ENCODE data around the gene TRDMT1.

Gene TRDMT1, protein sequence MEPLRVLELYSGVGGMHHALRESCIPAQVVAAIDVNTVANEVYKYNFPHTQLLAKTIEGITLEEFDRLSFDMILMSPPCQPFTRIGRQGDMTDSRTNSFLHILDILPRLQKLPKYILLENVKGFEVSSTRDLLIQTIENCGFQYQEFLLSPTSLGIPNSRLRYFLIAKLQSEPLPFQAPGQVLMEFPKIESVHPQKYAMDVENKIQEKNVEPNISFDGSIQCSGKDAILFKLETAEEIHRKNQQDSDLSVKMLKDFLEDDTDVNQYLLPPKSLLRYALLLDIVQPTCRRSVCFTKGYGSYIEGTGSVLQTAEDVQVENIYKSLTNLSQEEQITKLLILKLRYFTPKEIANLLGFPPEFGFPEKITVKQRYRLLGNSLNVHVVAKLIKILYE

DNA sequence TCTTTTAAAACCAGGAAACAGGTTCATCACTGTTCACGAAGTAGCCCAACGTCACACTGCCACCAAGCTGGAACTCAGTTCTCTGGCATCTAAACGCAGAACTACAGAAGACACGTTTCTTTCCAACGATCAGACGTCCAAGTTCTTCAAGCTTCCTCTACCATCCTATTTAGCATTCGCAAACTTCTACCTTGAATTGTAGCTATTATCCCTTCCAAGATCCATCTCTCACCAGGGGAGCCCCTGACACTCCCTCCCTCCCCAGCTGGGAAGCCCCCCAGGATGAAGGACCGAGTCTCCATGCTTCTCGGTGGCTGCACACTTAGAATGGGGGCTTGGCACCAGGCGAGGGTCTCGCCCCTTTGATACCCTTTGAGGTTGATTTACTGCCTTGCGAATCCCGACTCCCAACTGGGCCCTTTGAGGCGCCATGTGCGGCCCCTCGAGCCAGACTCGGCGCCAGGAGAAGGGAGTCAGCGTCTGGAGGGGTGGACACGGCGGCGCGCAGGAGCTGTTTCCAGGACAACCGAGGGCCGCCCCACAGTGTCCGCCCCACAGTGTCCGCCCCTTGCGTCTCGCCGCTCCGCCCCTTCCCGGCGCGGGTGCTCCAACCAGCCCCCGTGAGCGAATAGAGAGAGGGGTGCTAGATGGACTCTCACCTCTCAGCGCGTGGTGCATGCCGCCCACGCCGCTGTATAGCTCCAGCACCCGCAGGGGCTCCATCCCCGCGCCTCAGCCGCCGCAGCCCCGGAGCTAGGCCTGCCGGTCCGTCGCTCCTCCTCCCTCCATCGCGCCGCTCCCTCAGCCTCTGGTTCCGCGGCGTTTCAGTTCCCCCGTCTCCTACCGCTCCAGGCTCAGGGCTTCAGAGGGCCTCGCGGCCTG is at the start of gene TRDMT1:
Gene TRDMT1, minus strand, starts transcription at position 761 of the 882 bp plus-strand sequence. Its CDS starts 38 bp downstream, at position 723.
- DNase-seq (ENCODE audit: low spot score), result peak; percentile 95

DNA sequence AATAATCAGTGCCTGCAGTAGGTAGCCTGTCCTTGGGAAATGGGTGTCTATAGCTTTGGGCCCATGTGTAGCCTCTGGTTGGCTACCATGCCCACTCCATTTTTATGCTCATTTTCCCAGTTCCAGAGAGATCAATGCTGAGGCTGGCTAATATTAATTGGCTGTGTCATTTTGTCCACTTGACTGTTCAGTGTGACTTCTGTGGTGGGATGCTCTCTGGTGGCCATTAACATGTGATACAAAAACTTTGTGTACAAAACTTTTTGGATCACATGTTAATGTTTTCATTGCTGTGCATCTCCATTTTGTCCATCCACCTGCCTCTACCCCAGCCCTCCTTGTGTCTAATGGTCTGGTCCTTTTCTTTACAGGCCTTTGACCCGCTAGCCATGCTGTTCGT is 49.3 kb upstream of the TRDMT1 start:
- no peak for DNase-seq (ENCODE audit: low spot score)

DNA sequence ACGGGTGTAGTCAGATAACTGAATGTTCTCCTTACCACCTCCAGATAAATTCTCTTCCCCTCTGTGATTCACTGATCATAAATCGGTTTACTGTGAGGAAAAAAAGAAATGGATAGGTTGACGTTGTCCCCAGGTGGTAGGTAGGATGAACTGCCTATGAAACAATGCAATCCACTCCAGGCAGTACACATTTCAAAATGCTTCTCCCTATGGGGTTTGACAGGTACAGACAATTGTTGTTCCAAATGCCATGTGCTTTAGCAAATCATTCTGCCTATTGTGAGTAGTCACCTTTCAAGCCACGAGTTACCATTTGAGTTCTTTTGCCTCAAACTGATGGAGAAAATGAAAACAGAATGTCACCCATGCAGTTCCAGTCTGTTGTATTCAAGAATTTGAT is 48.3 kb upstream of the TRDMT1 start:
- DNase-seq (ENCODE audit: low spot score), result no peak

DNA sequence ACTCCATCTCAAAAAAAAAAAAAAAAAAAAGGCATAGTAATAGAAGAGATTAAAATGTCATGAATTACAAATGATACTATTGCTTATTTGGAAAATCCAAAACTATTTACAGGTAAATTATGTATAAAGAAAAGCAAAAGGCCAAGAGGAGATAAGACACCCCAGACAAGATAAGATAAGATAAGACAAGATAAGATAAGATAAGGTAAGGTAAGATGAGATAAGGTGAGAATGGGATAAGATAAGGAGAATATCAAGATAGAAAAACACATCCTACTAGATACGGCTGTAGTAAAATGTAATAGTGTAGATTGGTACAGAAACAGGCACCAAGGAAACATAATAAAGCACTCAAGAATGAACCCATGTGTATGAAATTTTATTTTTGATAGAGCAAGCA is 47.5 kb upstream of the TRDMT1 start:
- DNase-seq (ENCODE audit: low spot score), result no peak

DNA sequence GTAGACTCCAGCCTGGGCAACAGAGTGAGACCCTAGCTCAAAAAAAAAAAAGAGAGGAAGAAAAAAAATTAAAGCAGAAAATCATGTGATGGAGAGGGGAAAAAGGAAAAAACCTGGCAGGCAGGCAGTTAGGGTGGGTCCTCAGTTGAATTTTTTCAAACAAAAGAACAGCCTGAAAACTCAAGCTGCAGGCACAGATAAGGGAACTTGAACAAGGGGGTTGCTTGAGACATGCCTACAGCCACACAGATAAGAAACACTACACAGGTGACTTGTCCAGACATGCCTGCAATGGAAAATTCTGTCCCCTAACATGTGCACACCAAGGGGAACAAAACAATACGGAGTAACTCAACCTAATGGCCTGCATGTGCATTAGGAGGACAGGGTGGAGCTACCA is 45.7 kb upstream of the TRDMT1 start:
- DNase-seq (ENCODE audit: low spot score), result no peak

DNA sequence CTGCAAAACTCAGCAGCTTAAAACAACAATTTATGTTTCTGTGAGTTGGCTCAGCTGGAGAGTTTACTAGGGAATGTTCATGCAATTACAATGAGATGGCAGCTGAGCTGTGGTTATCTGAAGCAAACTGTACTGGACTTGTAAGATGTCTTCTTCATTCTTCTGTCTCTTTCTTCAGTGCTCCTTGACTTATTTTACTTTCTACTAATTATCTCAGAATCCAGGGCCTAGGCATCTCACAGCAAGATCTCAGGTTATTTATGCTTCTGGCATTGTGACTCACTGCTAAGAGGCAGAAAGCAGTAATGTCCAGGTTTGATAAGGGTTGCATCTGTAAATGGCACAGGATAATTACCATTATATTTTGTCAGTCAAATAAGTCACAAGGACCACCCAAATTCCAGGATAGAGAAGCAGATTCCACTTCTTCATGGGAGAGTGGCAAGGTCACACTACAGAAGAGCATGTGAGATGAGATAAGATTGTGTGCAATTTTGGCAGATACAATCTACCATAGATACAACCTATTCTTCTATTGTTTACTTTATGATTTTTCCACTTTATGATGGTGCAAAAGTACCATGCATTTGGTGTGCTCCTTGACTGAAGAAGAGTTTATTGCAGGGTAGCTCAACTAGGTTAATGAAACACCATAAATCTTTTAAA is 43.4 kb upstream of the TRDMT1 start:
- no peak for DNase-seq (ENCODE audit: low spot score)

DNA sequence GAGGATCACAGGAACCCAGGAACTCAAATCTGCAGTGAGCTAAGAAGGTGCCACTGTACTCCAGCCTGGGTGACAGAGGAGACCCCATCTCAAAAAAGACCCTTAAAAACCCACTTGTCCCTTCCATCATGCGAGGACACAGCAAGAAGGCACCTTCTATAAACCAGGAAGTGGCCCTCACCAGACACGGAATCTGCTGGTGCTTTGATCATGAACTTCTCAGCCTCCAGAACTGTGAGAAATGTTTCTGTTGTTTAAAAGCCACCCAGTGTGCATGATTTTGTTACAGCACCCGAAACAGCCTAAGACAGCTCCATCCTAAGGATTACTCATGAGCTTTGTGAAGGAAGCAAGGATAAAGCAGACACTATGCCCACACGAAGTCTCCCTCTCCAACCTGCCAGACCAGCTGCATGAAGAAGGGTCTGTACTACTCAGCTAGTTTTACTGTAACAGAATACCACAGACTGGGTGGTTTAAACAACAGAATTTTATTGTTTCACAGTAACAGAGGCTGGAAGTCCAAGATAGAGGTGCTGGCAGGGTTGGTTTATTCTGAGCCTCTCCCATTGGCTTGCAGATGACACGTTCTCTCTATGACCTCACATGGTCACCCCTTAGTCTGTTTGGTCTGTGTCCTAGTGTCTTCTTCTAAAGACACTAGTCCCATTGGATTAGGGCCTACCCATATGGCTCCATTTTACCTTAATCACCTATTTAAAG is 40.3 kb upstream of the TRDMT1 start:
- no peak for DNase-seq (ENCODE audit: low spot score)

DNA sequence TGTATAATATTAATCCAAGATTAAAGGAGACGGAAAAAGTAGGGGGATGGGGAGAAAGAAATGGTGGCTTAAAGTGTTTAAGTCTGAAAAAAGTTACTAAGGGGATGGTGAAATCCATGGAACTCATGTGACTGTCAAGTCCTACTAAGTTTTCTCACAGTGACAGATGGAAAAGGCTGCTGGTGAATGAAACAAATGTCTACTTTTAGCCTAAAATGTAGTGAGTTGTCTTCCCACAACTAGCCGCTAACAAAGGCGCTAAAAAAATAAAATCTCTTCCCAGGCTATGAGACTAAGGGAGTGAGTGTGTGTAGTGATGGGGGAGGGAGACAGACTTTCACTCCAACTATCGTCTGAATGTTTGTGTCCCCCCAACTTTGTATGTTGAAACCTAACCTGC is 39.1 kb upstream of the TRDMT1 start:
- DNase-seq (ENCODE audit: low spot score), result no peak

DNA sequence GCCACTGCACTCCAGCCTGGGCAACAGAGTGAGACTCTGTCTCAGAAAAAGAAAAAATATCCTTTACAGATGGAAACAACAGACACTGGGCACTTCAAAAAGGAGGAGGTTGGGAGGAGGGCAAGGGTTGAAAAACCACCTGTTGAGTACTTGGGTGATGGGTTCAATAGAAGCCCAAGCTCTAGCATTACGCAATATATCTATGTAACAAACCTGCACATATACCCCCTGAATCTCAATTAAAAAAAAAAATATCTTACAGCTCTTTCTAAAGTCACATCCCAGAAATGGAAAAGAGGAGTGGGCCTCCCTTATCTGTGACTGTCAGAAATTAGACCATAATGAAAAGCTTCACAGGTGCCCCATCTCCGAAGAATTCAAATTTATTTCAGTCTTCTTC is 38.6 kb upstream of the TRDMT1 start:
- no peak for DNase-seq (ENCODE audit: low spot score)

DNA sequence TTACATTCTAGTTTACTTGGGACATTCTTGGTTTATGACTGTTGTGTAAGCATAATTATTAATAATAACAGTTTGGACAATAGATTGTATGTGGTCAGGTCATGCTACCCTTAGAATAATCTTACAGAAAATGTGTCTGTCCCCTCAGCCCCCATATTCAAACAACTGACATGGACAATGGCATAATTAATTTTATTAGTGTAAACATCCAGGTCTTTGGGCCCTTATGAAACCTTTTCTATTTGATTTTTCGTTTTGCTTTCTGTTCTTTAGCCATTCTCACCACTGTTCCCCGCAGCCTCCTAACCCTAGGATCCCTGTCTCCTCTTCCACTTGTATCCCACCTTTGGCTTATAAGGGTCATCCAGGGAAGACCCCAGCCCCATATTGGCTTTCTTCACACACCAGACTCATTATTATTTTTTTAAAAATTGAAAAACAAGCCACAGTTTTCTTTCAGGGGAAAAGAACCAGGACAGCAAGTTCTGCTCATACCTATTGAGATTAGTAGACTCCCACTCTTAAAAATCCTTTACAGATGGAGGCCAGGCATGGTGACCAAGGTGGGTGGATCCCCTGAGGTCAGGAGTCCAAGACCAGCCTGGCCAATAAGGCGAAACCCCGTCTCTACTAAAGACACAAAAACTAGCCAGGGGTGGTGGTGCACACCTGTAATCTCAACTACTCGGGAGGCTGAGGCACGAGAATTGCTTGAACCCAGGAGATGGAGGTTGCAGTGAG is 38.0 kb upstream of the TRDMT1 start:
- DNase-seq (ENCODE audit: low spot score), result no peak

DNA sequence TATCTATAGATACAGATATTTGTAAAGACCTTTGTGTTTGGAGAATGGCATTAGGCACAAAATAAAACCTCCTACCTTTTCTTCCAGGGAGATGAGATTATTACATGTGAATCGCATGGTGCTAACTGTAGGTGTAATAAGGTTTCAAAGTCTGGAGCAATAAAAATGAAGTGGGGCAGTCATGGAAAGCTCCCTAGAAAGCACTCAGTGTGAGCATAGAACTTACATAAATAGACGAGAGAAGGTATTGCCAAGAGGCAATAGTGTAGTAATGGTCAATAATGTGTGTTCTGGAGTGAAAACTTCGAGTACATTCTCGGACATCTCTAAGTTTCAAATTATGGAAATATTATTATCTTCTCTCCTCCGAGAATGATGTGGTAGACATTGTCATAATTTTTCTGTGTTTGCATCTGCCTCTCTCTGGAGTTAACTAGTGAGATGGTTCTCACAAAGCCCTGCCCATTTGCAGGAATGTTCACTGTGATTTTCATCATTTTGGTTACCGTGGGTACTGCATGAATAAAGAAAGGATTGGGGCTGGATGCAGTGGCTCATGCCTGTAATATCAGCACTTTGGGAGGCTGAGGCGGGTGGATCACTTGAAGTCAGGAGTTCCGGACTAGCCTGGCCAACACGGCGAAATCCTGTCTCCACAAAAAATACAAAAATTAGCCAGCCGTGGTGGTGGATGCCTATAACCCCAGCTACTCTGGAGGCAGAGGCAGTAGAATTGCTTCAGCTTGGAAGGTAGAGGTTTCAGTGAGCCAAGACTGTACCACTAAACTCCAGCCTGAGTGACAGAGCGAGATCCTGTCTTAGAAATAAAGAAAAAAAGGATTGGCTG is 37.2 kb upstream of the TRDMT1 start:
- no peak for DNase-seq (ENCODE audit: low spot score)

DNA sequence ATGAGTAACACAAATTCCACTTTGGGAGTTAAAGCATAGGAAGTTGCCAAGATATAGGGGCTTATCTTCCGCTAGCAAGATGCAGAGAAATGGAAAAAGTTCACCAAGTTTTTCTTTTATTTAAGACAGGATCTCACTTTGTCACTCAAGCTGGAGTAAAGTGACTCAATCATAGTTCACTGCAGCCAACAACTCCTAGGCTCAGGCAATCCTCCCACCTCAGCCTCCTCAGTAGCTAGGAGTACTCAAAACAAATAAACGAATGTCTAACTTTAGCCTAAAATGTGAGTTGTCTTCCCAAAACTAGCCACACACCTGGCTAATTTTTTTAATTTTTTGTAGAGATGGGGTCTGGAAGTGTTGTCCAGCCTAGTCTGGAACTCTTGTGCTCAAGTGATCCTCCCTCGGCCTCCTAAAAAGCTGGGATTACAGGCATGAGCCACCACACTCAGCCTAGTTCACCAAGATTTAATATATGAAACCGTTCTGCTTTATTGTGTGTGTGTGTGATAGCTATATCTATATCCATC is 36.5 kb upstream of the TRDMT1 start:
- DNase-seq (ENCODE audit: low spot score), result no peak

DNA sequence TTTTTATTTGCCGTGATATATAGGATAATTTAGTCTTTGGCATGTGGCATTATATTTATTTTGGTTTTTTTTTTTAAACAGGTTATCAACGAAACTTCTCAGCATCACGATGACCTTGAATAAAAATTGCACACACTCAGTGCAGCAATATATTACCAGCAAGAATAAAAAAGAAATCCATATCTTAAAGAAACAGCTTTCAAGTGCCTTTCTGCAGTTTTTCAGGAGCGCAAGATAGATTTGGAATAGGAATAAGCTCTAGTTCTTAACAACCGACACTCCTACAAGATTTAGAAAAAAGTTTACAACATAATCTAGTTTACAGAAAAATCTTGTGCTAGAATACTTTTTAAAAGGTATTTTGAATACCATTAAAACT is 35.7 kb upstream of the TRDMT1 start:
- no peak for DNase-seq (ENCODE audit: low spot score)

DNA sequence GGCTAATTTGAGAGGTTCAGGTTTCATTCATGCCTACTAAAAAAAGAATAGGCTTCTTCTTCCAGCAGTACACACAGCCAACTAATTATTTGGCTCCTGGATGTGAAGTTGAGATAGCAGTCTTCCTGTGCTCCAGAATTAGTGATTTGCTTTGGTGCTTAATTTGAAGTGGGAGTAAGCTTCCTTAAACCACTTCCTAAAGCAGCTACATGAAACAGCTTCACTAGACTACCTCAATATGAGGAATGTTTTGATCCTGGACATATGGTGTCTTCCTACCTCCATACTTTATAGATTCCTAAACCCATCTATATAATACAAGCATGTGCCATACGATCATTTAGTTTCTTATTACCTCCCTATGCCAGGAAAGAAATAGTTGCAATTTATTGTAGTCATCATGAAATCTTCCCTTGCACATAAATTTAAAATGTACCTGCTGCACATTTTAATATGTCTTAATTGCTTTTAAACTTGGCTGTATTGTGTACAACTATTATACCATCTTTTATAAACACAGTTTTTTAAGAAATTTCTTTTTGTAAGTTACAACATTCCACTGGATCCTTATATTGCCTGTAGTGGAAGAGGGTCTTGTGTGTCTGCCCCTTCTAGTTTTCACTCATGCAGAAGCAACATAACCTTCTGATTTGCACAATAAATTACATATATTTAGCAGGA is 35.1 kb upstream of the TRDMT1 start:
- no peak for DNase-seq (ENCODE audit: low spot score)

DNA sequence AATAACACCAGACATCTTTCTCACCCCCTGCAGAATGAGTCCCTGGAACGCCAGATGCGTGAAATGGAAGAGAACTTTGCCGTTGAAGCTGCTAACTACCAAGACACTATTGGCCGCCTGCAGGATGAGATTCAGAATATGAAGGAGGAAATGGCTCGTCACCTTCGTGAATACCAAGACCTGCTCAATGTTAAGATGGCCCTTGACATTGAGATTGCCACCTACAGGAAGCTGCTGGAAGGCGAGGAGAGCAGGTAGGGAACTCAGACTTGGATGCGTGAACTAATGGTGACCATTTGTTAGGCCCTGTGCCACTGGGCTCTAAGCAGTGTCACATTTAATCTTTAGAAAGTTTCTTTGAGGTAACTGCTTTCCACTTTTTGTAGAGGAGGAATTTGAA is 33.7 kb upstream of the TRDMT1 start:
- DNase-seq (ENCODE audit: low spot score), result no peak

DNA sequence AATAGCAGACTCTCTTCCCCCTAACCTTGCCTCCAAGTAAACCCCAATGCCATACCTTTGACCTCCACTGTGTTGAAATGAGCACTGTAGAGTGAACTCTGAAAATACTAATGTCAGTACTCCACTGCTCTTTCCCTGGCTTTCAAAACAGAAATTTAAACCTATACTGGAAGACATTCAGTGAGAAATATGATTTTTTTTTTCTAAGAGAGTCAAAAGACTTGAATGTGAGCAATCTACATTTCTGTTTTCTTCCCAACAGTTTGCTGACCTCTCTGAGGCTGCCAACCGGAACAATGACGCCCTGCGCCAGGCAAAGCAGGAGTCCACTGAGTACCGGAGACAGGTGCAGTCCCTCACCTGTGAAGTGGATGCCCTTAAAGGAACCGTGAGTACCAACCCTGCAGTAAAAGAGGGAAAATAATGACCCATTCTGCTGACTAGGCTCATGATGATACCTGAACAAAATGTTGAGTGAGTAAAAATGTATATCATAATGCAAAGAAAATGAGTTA is 33.0 kb upstream of the TRDMT1 start:
- DNase-seq (ENCODE audit: low spot score), result no peak

DNA sequence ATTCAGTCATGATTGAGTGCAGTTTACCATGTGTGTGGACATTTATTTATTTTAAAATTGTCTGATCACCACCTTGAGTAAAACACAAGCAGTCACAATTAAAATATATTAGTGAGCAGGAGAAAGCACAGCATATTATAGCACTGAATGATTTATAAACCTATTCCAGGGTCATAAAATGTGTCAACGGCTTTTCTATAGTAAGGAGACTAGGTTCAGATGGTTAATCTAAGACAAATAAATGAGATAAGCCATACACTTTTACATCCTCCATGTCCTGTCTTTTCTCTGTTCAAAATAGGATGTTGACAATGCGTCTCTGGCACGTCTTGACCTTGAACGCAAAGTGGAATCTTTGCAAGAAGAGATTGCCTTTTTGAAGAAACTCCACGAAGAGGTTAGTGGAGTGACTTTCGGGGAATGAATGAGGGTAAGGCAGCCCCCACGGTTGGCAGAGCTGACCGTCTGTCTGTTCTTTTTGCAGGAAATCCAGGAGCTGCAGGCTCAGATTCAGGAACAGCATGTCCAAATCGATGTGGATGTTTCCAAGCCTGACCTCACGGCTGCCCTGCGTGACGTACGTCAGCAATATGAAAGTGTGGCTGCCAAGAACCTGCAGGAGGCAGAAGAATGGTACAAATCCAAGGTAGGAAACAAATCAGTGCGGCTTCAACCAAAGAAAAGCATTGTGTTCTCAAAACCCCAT is 32.0 kb upstream of the TRDMT1 start:
- no peak for DNase-seq (ENCODE audit: low spot score)

DNA sequence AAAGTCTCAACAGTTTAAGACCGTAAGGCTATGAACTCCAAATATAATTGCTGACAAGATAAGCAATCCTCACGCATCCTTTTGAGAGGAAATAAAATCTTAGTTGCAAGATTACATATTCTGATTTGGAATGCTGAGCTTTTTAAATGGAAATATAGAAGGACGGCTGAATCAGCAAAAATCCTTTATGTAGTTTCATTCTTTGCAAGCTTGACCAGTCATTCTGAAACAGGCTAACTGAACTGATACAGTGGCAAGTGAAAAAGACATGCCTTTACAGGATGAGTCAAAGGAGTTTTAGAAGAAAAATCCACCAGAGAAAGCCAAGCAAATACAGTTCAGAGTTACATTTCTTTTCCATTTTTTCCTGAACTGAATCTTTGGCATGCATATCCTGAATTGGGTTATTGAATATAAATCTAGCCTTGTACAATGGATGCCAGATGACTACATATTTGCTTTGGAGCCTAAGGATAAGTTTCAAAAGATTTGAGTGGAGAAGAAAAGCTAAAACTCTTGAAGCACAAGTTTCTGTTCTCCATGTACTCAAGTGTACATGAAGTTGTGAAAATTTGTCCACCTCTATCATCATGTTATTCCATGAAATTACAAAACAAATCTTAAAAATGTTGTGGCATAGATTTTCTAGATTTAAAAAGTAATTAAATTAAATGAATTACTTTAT is 30.9 kb upstream of the TRDMT1 start:
- no peak for DNase-seq (ENCODE audit: low spot score)

All from ecto neural progenitor cell (in vitro differentiated cells).